ENCODE data around the gene SRPX. TPM values are rescaled to one million over a fixed set of nuclear protein-coding genes. Genes with fewer than 3 reads are reported as not detected.

SRPX gene
- total RNA-seq, 1 donor from 2014 or later = 4.8 TPM

- TF ChIP-seq EZH2 (IDR thresholded peaks at IDR 0.05) (no peak), EZH2phosphoT487 (IDR thresholded peaks at IDR 0.05) (no peak), CTCF (IDR thresholded peaks at IDR 0.05) (no peak)
- Histone ChIP-seq H3K36me3 (no peaks in the 10 kb centered on the region), H3K79me2 (ENCODE audit: low read depth) (no peaks in the 10 kb centered on the region), H3F3A (ENCODE audit: low read depth) (no peaks in the 10 kb centered on the region), H2AFZ (replicated peaks) (no peak overlapping the region), H3K9me3 (ENCODE audit: low read depth) (no peaks in the 10 kb centered on the region), H3K4me1 (no peaks in the 10 kb centered on the region), H3K27me3 (no peaks in the 10 kb centered on the region), H3K4me3 (no peak overlapping the region), H4K20me1 (ENCODE audit: low read depth) (no peaks in the 10 kb centered on the region), H3K9ac (no peak overlapping the region), H3K4me2 (no peak overlapping the region), H3K27ac (no peak overlapping the region)
- DNase-seq (ENCODE audit: low spot score) = no peak
- H3K27ac Mint-ChIP-seq = no peak overlapping the region
- H3K9me3 Mint-ChIP-seq = no peaks in the 10 kb centered on the region
- H3K36me3 Mint-ChIP-seq = no peaks in the 10 kb centered on the region
- no peaks in the 10 kb centered on the region for H3K27me3 Mint-ChIP-seq (ENCODE audit: insufficient read depth, low read depth)
- no peak overlapping the region for H3K4me3 Mint-ChIP-seq
- H3K4me1 Mint-ChIP-seq = no peaks in the 10 kb centered on the region
These were observed 63.8 kb downstream of the SRPX start for GRCh38 chrX:38156838-38157237.

- no peak for DNase-seq (ENCODE audit: low spot score)
- Mint-ChIP-seq H3K36me3 (no peaks in the 10 kb centered on the region), H3K27me3 (ENCODE audit: insufficient read depth, low read depth) (no peaks in the 10 kb centered on the region), H3K9me3 (no peaks in the 10 kb centered on the region), H3K4me1 (peaks cover 8% of the 10 kb centered on the region), H3K4me3 (no peak overlapping the region), H3K27ac (no peak overlapping the region)
- Histone ChIP-seq H3K27me3 (no peaks in the 10 kb centered on the region), H3K4me3 (no peak overlapping the region), H2AFZ (replicated peaks) (no peak overlapping the region), H3K79me2 (ENCODE audit: low read depth) (no peaks in the 10 kb centered on the region), H3K4me1 (no peaks in the 10 kb centered on the region), H3K9ac (no peak overlapping the region), H3K4me2 (no peak overlapping the region), H3F3A (ENCODE audit: low read depth) (no peaks in the 10 kb centered on the region), H3K9me3 (ENCODE audit: low read depth) (no peaks in the 10 kb centered on the region), H3K36me3 (no peaks in the 10 kb centered on the region), H3K27ac (no peak overlapping the region), H4K20me1 (ENCODE audit: low read depth) (no peaks in the 10 kb centered on the region)
- no peak for TF ChIP-seq EZH2 (IDR thresholded peaks at IDR 0.05)
- TF ChIP-seq CTCF (IDR thresholded peaks at IDR 0.05) = no peak
- no peak for TF ChIP-seq EZH2phosphoT487 (IDR thresholded peaks at IDR 0.05)
These were observed 65.9 kb downstream of the SRPX start for GRCh38 chrX:38154818-38155217.

GRCh38 chrX:38154340-38154739, 66.3 kb downstream of the SRPX start:
- no peak overlapping the region for H3K4me2 ChIP-seq

More at GRCh38 chrX:38154340-38154739, 66.3 kb downstream of the SRPX start:
- Histone ChIP-seq H3K36me3 (no peaks in the 10 kb centered on the region), H3K79me2 (ENCODE audit: low read depth) (no peaks in the 10 kb centered on the region), H3K9me3 (ENCODE audit: low read depth) (no peaks in the 10 kb centered on the region), H3F3A (ENCODE audit: low read depth) (no peaks in the 10 kb centered on the region), H3K4me3 (no peak overlapping the region), H3K9ac (no peak overlapping the region), H3K27ac (no peak overlapping the region), H3K4me1 (no peaks in the 10 kb centered on the region), H3K27me3 (no peaks in the 10 kb centered on the region), H2AFZ (replicated peaks) (no peak overlapping the region), H4K20me1 (ENCODE audit: low read depth) (no peaks in the 10 kb centered on the region)
- Mint-ChIP-seq H3K27ac (no peak overlapping the region), H3K36me3 (no peaks in the 10 kb centered on the region), H3K27me3 (ENCODE audit: insufficient read depth, low read depth) (no peaks in the 10 kb centered on the region), H3K4me1 (peaks cover 8% of the 10 kb centered on the region), H3K9me3 (no peaks in the 10 kb centered on the region), H3K4me3 (no peak overlapping the region)
- TF ChIP-seq CTCF (IDR thresholded peaks at IDR 0.05) = no peak
- TF ChIP-seq EZH2phosphoT487 (IDR thresholded peaks at IDR 0.05) = no peak
- TF ChIP-seq EZH2 (IDR thresholded peaks at IDR 0.05) = no peak
- no peak for DNase-seq (ENCODE audit: low spot score)
